ENCODE data around the gene GJD2.

GJD2 gene

DNA sequence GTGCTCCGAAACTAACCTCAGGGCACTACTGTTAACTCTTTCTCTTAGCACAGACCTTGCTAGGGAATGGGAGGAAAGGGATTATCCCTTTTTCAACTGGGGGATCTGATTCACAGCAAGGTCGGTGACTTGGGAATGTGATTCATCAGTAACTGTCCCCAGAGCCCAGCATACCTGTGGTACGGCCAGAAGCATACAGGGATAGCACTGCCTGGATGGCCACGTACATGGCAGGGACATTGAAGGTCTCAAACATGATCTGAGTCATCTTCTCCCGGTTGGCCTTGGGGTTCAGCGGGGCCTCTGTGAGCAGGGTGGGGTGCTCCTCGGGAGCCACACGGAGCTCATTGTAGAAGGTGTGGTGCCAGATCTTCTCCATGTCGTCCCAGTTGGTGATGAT is 38.3 kb upstream of the GJD2 start (continued):
- TF ChIP-seq, protein P1, sequence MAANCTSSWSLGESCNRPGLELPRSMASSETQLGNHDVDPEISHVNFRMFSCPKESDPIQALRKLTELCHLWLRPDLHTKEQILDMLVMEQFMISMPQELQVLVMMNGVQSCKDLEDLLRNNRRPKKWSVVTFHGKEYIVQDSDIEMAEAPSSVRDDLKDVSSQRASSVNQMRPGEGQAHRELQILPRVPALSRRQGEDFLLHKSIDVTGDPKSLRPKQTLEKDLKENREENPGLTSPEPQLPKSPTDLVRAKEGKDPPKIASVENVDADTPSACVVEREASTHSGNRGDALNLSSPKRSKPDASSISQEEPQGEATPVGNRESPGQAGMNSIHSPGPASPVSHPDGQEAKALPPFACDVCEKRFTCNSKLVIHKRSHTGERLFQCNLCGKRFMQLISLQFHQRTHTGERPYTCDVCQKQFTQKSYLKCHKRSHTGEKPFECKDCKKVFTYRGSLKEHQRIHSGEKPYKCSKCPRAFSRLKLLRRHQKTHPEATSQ (tag by site-specific recombination; IDR thresholded peaks at IDR 0.05), result no peak
- TF ChIP-seq, protein P2, sequence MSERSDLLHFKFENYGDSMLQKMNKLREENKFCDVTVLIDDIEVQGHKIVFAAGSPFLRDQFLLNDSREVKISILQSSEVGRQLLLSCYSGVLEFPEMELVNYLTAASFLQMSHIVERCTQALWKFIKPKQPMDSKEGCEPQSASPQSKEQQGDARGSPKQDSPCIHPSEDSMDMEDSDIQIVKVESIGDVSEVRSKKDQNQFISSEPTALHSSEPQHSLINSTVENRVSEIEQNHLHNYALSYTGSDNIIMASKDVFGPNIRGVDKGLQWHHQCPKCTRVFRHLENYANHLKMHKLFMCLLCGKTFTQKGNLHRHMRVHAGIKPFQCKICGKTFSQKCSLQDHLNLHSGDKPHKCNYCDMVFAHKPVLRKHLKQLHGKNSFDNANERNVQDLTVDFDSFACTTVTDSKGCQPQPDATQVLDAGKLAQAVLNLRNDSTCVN (tag by site-specific recombination; optimal IDR thresholded peaks at IDR 0.05), result no peak

DNA sequence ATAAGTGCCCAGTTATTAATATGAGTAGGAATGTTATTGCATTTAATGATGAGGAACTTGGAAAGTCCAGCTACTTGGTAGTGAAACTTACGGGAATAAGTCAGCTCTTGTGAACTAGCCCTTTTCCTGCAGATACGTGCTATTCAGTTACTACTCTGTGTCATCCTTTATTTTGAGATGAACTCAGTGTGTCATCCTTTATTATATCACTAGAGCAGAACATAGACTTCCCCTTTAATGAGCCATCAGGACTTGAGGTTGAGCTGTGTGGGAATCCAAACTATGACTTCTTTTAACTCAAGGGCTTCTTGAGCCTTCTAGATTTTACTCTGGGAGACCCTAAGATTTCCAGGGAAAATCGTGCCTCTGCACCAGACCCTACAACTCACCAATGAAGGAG is 36.9 kb upstream of the GJD2 start:
- Histone ChIP-seq H3K4me1 (ENCODE audit: control insufficient read depth, insufficient read depth, low read length) (no peaks in the 10 kb centered on the region), H3K9me3 (ENCODE audit: control insufficient read depth, insufficient read depth, low read depth, low read length) (no peaks in the 10 kb centered on the region), H3K36me3 (ENCODE audit: control insufficient read depth in 2 of 2, insufficient read depth in 1 of 2, low read length in 2 of 2) (no peaks in the 10 kb centered on the region), H3K27ac (ENCODE audit: extremely low read depth, low read depth, low read length) (no peak overlapping the region), H3K4me3 (ENCODE audit: low read depth, low read length) (no peak overlapping the region)
- POLR2A ChIA-PET, result no interaction called here
- TF ChIP-seq ZNF670 (tag by site-specific recombination; IDR thresholded peaks at IDR 0.05; ENCODE audit: low read depth), result no peak
- CTCF ChIA-PET, result no interaction called here

DNA sequence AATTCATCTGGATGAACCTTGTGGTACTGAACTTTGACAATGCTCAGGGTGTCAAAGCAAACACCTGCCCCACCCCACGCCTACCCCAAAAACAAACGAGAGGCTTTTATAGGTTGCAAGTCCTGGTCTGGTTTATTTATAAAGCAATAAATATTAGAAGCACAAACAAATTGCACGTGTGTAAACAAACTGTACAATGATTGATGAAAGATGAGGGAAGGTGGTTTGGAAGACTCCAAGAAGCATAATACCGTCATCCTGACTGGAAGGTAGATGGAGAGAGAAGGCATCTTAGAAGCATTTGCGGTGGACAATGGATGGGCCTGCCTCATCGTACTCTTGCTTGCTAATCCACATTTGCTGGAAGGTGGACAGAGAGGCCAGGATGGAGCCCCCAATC is 35.3 kb upstream of the GJD2 start:
- POLR2A ChIA-PET, result no interaction called here
- TF ChIP-seq OSR2 (tag by site-specific recombination; IDR thresholded peaks at IDR 0.05) (no peak), ZNF112 (tag by site-specific recombination; IDR thresholded peaks at IDR 0.05) (no peak), ZNF792 (tag by site-specific recombination; IDR thresholded peaks at IDR 0.05) (no peak), ZNF423 (tag by site-specific recombination; IDR thresholded peaks at IDR 0.05) (no peak), ZNF10 (tag by site-specific recombination; IDR thresholded peaks at IDR 0.05) (no peak), ZNF324 (tag by site-specific recombination; IDR thresholded peaks at IDR 0.05) (no peak), ZNF600 (tag by site-specific recombination; IDR thresholded peaks at IDR 0.05) (no peak), ZFP3 (tag by site-specific recombination; IDR thresholded peaks at IDR 0.05; ENCODE audit: low read depth) (no peak)
- TF ChIP-seq, protein P3, sequence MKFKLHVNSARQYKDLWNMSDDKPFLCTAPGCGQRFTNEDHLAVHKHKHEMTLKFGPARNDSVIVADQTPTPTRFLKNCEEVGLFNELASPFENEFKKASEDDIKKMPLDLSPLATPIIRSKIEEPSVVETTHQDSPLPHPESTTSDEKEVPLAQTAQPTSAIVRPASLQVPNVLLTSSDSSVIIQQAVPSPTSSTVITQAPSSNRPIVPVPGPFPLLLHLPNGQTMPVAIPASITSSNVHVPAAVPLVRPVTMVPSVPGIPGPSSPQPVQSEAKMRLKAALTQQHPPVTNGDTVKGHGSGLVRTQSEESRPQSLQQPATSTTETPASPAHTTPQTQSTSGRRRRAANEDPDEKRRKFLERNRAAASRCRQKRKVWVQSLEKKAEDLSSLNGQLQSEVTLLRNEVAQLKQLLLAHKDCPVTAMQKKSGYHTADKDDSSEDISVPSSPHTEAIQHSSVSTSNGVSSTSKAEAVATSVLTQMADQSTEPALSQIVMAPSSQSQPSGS (tag by site-specific recombination; IDR thresholded peaks at IDR 0.05; ENCODE audit: low read depth), result no peak
- TF ChIP-seq, protein P4, sequence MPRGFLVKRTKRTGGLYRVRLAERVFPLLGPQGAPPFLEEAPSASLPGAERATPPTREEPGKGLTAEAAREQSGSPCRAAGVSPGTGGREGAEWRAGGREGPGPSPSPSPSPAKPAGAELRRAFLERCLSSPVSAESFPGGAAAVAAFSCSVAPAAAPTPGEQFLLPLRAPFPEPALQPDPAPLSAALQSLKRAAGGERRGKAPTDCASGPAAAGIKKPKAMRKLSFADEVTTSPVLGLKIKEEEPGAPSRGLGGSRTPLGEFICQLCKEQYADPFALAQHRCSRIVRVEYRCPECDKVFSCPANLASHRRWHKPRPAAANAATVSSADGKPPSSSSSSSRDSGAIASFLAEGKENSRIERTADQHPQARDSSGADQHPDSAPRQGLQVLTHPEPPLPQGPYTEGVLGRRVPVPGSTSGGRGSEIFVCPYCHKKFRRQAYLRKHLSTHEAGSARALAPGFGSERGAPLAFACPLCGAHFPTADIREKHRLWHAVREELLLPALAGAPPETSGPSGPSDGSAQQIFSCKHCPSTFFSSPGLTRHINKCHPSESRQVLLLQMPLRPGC (tag by site-specific recombination; IDR thresholded peaks at IDR 0.05), result no peak
- Histone ChIP-seq H3K4me1 (ENCODE audit: control insufficient read depth, insufficient read depth, low read length) (no peaks in the 10 kb centered on the region), H3K4me3 (ENCODE audit: low read depth, low read length) (no peak overlapping the region), H3K27ac (ENCODE audit: extremely low read depth, low read depth, low read length) (no peak overlapping the region), H3K36me3 (ENCODE audit: control insufficient read depth in 2 of 2, insufficient read depth in 1 of 2, low read length in 2 of 2) (no peaks in the 10 kb centered on the region), H3K9me3 (ENCODE audit: control insufficient read depth, insufficient read depth, low read depth, low read length) (no peaks in the 10 kb centered on the region)
- CTCF ChIA-PET, result no interaction called here

DNA sequence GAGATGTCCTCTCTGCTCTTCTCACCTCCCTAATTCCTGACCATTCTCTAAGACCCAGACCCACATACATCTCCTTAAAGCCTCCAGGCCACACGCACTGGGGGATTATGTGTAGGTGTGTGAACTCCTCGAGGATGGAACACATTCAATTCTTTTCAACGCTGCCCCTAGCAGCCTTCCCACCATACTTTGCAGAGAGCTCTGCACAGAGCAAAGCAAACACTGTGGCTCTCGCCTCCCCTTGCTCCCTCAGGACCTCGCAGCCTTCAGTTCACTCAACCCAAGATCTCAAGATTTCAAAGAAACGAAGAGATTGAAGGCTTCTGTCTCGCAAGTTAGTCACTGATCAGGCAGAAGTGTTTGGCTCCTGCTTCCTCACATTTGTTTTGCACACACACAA is 34.5 kb upstream of the GJD2 start:
- ChIA-PET CTCF (no interaction called here), POLR2A (no interaction called here)
- H3K4me1 ChIP-seq (ENCODE audit: control insufficient read depth, insufficient read depth, low read length), result no peaks in the 10 kb centered on the region
- H3K27ac ChIP-seq (ENCODE audit: extremely low read depth, low read depth, low read length), result no peak overlapping the region
- H3K4me3 ChIP-seq (ENCODE audit: low read depth, low read length), result no peak overlapping the region
- TF ChIP-seq SP2 (tag by site-specific recombination; IDR thresholded peaks at IDR 0.05) (no peak), OSR2 (tag by site-specific recombination; IDR thresholded peaks at IDR 0.05) (no peak), ZSCAN23 (tag by site-specific recombination; IDR thresholded peaks at IDR 0.05) (no peak), ZNF121 (tag by site-specific recombination; IDR thresholded peaks at IDR 0.05) (no peak)
- TF ChIP-seq, protein P5, sequence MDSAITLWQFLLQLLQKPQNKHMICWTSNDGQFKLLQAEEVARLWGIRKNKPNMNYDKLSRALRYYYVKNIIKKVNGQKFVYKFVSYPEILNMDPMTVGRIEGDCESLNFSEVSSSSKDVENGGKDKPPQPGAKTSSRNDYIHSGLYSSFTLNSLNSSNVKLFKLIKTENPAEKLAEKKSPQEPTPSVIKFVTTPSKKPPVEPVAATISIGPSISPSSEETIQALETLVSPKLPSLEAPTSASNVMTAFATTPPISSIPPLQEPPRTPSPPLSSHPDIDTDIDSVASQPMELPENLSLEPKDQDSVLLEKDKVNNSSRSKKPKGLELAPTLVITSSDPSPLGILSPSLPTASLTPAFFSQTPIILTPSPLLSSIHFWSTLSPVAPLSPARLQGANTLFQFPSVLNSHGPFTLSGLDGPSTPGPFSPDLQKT (IDR thresholded peaks at IDR 0.05; ENCODE audit: borderline replicate concordance, low read depth, low read length), result no peak
- H3K36me3 ChIP-seq (ENCODE audit: control insufficient read depth in 2 of 2, insufficient read depth in 1 of 2, low read length in 2 of 2), result no peaks in the 10 kb centered on the region
- no peaks in the 10 kb centered on the region for H3K9me3 ChIP-seq (ENCODE audit: control insufficient read depth, insufficient read depth, low read depth, low read length)

All from HEK293 (cell line).